Hematopoietic multipotent progenitor cell (in vitro differentiated cells): ENCODE results near the gene SLC6A13. TPM values are rescaled to one million over a fixed set of nuclear protein-coding genes. Genes with fewer than 3 reads are reported as not detected.
"Not testable (repeated sequence)": the region's sequence is repeated elsewhere in the genome, so short reads cannot be mapped to it uniquely, and the experiment has no call there.

Source experiments
- DNase-seq, 3 donors: peaks; one replicate each; pipeline ENCODE4 v3.0.0-alpha.2; 2011 to 2015; ENCODE audit warnings: low read depth in 2 of 3, low spot score in 2 of 3
- total RNA-seq: library from RNA; depleted of rRNA; stranded (reverse); fragments of >200 nt; gene quantifications from one replicate; pipeline ENCODE4 v1.2.3, GENCODE V29; 2012

Gene SLC6A13
- total RNA-seq, 1 donor = 0.27 TPM

GRCh38 chr12:218728-219590 lies 43.7 kb downstream of the SLC6A13 start:
- no peak for DNase-seq

- no peak for DNase-seq
Measured at GRCh38 chr12:218221-218620, 44.4 kb downstream of the SLC6A13 start.

- not testable (repeated sequence) for DNase-seq
Measured at GRCh38 chr12:217029-217428, 45.6 kb downstream of the SLC6A13 start.

GRCh38 chr12:215116-215515 lies 47.5 kb downstream of the SLC6A13 start:
- no peak for DNase-seq

- DNase-seq = no peak
Measured at GRCh38 chr12:214003-214741, 48.5 kb downstream of the SLC6A13 start, which contains the start of gene SLC6A12. Gene SLC6A12 (minus strand): TSS chr12:214157. CDS start chr12:209986, 4,171 bp downstream.

GRCh38 chr12:213527-213932 lies 49.1 kb downstream of the SLC6A13 start:
- no peak for DNase-seq

- no peak for DNase-seq
Measured at GRCh38 chr12:212715-213526, 49.7 kb downstream of the SLC6A13 start.

- DNase-seq = peak in 1 of 3 donors; percentile 69
Measured at GRCh38 chr12:212415-212714, 50.3 kb downstream of the SLC6A13 start.

GRCh38 chr12:211639-212414 lies 50.8 kb downstream of the SLC6A13 start:
- no peak for DNase-seq

GRCh38 chr12:211142-211465 lies 51.5 kb downstream of the SLC6A13 start:
- no peak for DNase-seq

GRCh38 chr12:210277-211141 lies 52.1 kb downstream of the SLC6A13 start:
- no peak for DNase-seq

GRCh38 chr12:209851-210250 lies 52.8 kb downstream of the SLC6A13 start:
- no peak for DNase-seq

- DNase-seq = no peak
Measured at GRCh38 chr12:209246-209645, 53.4 kb downstream of the SLC6A13 start.

GRCh38 chr12:208813-209212 lies 53.8 kb downstream of the SLC6A13 start:
- DNase-seq = no peak

GRCh38 chr12:207804-208203 lies 54.8 kb downstream of the SLC6A13 start:
- no peak for DNase-seq

- DNase-seq = no peak
Measured at GRCh38 chr12:206746-207440, 55.7 kb downstream of the SLC6A13 start.

- no peak for DNase-seq
Measured at GRCh38 chr12:205026-205425, 57.6 kb downstream of the SLC6A13 start.

GRCh38 chr12:204261-204678 lies 58.4 kb downstream of the SLC6A13 start:
- no peak for DNase-seq
